BJ (cell line): ENCODE results near the gene SAG. TPM values are rescaled to one million over a fixed set of nuclear protein-coding genes. Genes with fewer than 3 reads are reported as not detected.

Experiments
- CTCF ChIA-PET: fragments of 350-600 bp; formaldehyde crosslinking; extraction: SDS; loops from one replicate; lab custom pipeline; 2021; ENCODE audit warnings: antibody characterized with exemption, inconsistent platforms; lab: Yijun Ruan, JAX
- POLR2A ChIA-PET: fragments of 300-600 bp; sonication (Branson Sonifier 250); formaldehyde crosslinking; extraction: SDS; loops from one replicate; lab custom pipeline; 2021; ENCODE audit warnings: antibody characterized with exemption; lab: Charles Lee
- DNase-seq: peaks from one replicate; pipeline ENCODE4 v3.0.0-alpha.2; 2011; ENCODE audit warnings: low read depth
- H3K27me3 ChIP-seq: 2 replicates; pipeline ENCODE4 v1.6.0; 2011; ENCODE audit warnings: low read length; ENCODE audit not compliant: control insufficient read depth, insufficient read depth
- H3K36me3 ChIP-seq: 2 replicates; pipeline ENCODE4 v1.5.1; 2011; ENCODE audit warnings: low read length; ENCODE audit not compliant: control insufficient read depth, insufficient read depth
- H3K4me3 ChIP-seq: 2 replicates; pipeline ENCODE4 v1.5.1; 2011; ENCODE audit warnings: low read depth, mild to moderate bottlenecking, control low read depth, low read length
- polyA plus RNA-seq: library from polyadenylated mRNA; depleted of rRNA; stranded (reverse); fragments of >200 nt; gene quantifications from 2 replicates; pipeline ENCODE4 v1.2.3, GENCODE V29; 2011
- TF ChIP-seq, protein P1 (sequence below): IDR thresholded peaks from 2 replicates; pipeline ENCODE4 v1.5.1; 2011; ENCODE audit warnings: low read depth, mild to moderate bottlenecking, control low read depth, inconsistent platforms, low read length, moderate library complexity; ENCODE audit not compliant: insufficient read depth

The SAG gene
- polyA plus RNA-seq, 1 experiment = not detected

DNA sequence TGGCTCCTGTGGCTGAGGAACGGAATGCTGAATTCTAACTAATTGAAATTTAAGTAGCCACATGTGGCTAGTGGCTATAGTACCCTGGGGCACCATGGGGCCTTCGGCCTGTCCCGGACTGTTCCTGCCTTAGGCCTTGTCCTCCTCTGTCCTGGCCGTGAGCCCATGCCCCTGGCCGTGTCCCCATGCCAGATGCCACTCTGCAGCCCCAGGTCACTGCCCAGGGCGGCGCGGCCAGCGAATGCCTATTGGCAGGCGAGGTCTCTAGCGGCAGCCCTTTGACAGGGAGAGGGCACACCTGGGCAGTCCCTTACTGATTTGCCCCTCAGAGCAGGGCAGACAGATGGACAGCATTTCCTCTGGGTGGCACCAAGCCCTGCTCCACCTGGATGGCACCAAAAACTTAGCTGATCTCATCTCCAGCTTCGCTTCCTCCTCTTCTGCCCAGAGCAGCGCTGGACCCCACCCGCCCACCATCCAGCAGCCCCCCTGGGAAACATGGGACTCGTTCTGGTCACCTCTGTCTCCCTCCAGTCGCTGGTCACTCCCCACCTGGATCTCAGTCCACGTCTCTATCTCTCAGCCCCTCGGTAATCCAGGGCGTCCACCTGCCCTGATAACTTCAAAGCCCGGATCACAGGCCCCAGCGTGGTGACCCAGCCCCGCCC is 45.6 kb downstream of the SAG start:
- DNase-seq = no peak
- ChIA-PET POLR2A (no interaction called here), CTCF (interaction anchor here (0.5 to 2.1 kb wide), 9 partner anchors 10 to 564 kb away, joined by 3 to 12 read pairs (median 3); partner anchors contain the start of gene TRPM8)
- Histone ChIP-seq H3K27me3 (peaks cover 5% of the 10 kb centered on the region; the same call in 1 of the 2 replicates), H3K36me3 (no peaks in the 10 kb centered on the region), H3K4me3 (no peak overlapping the region)
- TF ChIP-seq, protein P1, sequence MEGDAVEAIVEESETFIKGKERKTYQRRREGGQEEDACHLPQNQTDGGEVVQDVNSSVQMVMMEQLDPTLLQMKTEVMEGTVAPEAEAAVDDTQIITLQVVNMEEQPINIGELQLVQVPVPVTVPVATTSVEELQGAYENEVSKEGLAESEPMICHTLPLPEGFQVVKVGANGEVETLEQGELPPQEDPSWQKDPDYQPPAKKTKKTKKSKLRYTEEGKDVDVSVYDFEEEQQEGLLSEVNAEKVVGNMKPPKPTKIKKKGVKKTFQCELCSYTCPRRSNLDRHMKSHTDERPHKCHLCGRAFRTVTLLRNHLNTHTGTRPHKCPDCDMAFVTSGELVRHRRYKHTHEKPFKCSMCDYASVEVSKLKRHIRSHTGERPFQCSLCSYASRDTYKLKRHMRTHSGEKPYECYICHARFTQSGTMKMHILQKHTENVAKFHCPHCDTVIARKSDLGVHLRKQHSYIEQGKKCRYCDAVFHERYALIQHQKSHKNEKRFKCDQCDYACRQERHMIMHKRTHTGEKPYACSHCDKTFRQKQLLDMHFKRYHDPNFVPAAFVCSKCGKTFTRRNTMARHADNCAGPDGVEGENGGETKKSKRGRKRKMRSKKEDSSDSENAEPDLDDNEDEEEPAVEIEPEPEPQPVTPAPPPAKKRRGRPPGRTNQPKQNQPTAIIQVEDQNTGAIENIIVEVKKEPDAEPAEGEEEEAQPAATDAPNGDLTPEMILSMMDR = no peak

DNA sequence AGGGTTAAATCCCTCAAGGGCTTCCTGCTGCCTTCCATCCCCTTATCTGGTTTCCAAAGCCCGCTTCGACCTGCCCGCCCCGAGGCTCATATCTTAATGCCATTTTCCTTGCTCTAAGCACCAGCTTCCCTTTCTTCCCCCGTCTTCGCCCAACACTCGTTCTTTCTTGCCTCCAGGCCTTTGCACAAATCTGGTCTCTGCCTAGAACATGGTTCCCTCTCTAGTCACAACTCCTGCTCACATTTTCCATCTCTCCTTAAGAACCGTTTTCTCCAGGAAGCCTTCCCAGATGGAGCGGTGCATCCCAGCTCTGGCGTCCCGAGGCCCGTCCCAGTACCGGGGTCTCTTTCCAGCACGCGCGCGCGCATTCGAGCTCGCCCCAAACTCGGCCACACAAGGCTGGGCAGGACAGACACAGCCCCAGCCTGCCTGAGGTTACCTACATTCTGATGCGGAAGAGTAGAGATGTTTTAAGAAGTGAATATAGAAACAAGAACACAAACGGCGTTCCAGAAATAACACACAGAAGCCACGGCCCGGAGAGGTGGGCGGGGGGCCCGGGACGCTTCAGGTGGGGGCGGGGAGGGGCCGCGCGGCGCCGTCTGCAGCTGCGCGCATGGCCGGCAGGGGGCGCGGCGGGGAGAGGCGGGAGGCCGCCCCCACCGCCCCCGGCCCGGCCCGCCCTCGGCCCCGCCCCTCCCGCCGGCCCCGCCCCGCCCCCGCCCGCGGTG is 46.3 kb downstream of the SAG start, which contains the start of gene DGKD:
Gene DGKD (plus strand): TSS at position 726 of the 731 bp plus-strand sequence. CDS start 25 bp downstream, outside the sequence.
- Histone ChIP-seq H3K27me3 (peaks cover 1% of the 10 kb centered on the region; the same call in 1 of the 2 replicates), H3K4me3 (peak within 1 kb of the TSS; percentile 69), H3K36me3 (no peaks in the 10 kb centered on the region)
- ChIA-PET CTCF (interaction anchor here (0.5 to 2.1 kb wide), 12 partner anchors 9 to 563 kb away, joined by 3 to 12 read pairs (median 3); partner anchors contain the start of gene TRPM8), POLR2A (no interaction called here)
- DNase-seq = no peak
- TF ChIP-seq, protein P1 = peak; percentile 23; the same call in 1 of the 2 replicates

DNA sequence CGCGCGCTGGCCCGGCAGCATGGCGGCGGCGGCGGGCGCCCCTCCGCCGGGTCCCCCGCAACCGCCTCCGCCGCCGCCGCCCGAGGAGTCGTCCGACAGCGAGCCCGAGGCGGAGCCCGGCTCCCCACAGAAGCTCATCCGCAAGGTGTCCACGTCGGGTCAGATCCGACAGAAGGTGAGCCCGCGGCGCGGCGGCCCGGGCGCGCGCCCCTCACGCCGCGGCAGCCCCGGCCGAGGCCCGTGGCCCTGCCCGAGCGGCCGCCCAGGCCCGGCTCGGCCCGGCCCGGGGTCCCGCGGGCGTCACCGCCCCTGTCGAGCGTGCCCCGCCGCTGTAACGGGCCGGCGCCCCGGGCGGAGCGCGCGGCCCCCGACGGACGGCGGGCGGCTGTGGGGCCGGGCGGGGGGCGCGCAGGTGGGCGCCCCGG is 46.9 kb downstream of the SAG start:
- Histone ChIP-seq H3K27me3 (no peaks in the 10 kb centered on the region), H3K36me3 (no peaks in the 10 kb centered on the region), H3K4me3 (peak overlapping the region; percentile 69)
- DNase-seq = no peak
- POLR2A ChIA-PET = no interaction called here
- TF ChIP-seq, protein P1 = no peak
- CTCF ChIA-PET = interaction anchor here (0.9 to 2.1 kb wide), 7 partner anchors 9 to 89 kb away, joined by 3 to 12 read pairs (median 3); no protein-coding TSS in a partner anchor

DNA sequence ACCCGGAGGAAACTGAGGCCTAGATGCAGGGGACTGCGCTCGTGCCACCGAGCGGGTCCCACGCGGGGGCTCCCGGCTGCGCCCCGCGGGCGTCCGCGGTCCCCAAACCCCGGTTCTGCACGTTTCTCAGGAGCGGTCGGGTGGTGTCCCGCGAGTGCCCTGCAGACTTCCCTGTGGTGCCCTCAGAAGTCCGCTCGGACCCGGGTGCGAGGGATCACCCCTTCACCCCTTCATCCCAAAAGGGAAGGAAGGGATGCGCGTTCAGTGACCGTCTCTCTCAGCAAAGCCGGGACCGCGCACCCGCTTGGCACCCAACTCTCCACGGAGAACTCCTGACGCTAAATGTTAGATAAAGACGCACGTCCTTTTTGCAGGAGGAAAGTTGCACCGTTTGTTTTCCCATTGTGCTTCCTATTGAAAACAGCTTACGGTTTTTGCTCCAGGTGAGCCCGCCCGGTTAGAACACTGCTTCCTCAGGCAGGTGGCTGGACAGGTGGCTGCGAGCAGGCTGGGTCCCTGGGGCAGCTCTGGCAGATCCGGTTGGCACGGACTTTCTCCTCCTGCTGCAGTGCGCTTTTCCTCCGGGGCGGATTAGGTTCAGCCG is 47.5 kb downstream of the SAG start:
- H3K36me3 ChIP-seq = no peaks in the 10 kb centered on the region
- CTCF ChIA-PET = interaction anchor here (0.6 to 2.1 kb wide), 5 partner anchors 8 to 722 kb away, joined by 3 to 12 read pairs (median 3); no protein-coding TSS in a partner anchor
- POLR2A ChIA-PET = no interaction called here
- H3K4me3 ChIP-seq = peak overlapping the region; percentile 69
- TF ChIP-seq, protein P1 = no peak
- DNase-seq = no peak
- H3K27me3 ChIP-seq = no peaks in the 10 kb centered on the region
